HG03103 (cell line): ENCODE data around the gene GRK4.

ENCODE experiments used
- ATAC-seq: cut with Tn5 transposase; IDR thresholded peaks from one replicate; pipeline ENCODE4 v1.9.1; 2021; ENCODE audit warnings: low read depth; ENCODE audit not compliant: unreplicated experiment

GRK4 gene

GRCh38 chr4:2996415-2996814 lies 33.0 kb downstream of the GRK4 start:
- ATAC-seq: no peak

- no peak for ATAC-seq
Measured at GRCh38 chr4:3007724-3008123, 44.4 kb downstream of the GRK4 start.

- no peak for ATAC-seq
Measured at GRCh38 chr4:3009422-3009821, 46.1 kb downstream of the GRK4 start.

GRCh38 chr4:3010577-3010976 lies 47.2 kb downstream of the GRK4 start:
- ATAC-seq: no peak

GRCh38 chr4:3010998-3011397 lies 47.6 kb downstream of the GRK4 start:
- no peak for ATAC-seq

- ATAC-seq: no peak
Measured at GRCh38 chr4:3011456-3012220, 48.3 kb downstream of the GRK4 start.

GRCh38 chr4:3013323-3013722 lies 50.0 kb downstream of the GRK4 start:
- no peak for ATAC-seq

GRCh38 chr4:3013839-3014350 lies 50.5 kb downstream of the GRK4 start:
- ATAC-seq: peak; percentile 60

- ATAC-seq: no peak
Measured at GRCh38 chr4:3016961-3017360, 53.6 kb downstream of the GRK4 start.

GRCh38 chr4:3017504-3017903 lies 54.1 kb downstream of the GRK4 start:
- no peak for ATAC-seq

GRCh38 chr4:3019145-3019846 lies 55.9 kb downstream of the GRK4 start:
- no peak for ATAC-seq

- ATAC-seq: no peak
Measured at GRCh38 chr4:3021127-3021526, 57.8 kb downstream of the GRK4 start.

GRCh38 chr4:3021627-3022026 lies 58.3 kb downstream of the GRK4 start:
- ATAC-seq: no peak

- no peak for ATAC-seq
Measured at GRCh38 chr4:3022112-3022511, 58.7 kb downstream of the GRK4 start.

- no peak for ATAC-seq
Measured at GRCh38 chr4:3022651-3023050, 59.3 kb downstream of the GRK4 start.

GRCh38 chr4:3025881-3026280 lies 62.5 kb downstream of the GRK4 start:
- no peak for ATAC-seq

- no peak for ATAC-seq
Measured at GRCh38 chr4:3026540-3026939, 63.2 kb downstream of the GRK4 start.

- ATAC-seq: no peak
Measured at GRCh38 chr4:3029464-3029863, 66.1 kb downstream of the GRK4 start.

GRCh38 chr4:3030566-3031356 lies 67.4 kb downstream of the GRK4 start:
- no peak for ATAC-seq

GRCh38 chr4:3031357-3032082 lies 68.1 kb downstream of the GRK4 start:
- no peak for ATAC-seq

GRCh38 chr4:3034231-3034630 lies 70.9 kb downstream of the GRK4 start:
- ATAC-seq: no peak
